CD4-positive, alpha-beta T cell (primary cell): ENCODE data around the gene MRPL50. TPM values are rescaled to one million over a fixed set of nuclear protein-coding genes. Genes with fewer than 3 reads are reported as not detected.

ENCODE experiments used
- ATAC-seq: fragments of 200-7000 bp; cut with Tn5 transposase; one replicate; pipeline ENCODE4 v1.10.0; 2022; ENCODE audit warnings: mild to moderate bottlenecking; ENCODE audit not compliant: poor library complexity
- CTCF ChIA-PET: fragments of 350-600 bp; sonication (Branson Sonifier 250); formaldehyde crosslinking; loops from one replicate; lab custom pipeline; 2021; ENCODE audit warnings: antibody characterized with exemption, inconsistent platforms; lab: Charles Lee
- POLR2A ChIA-PET: fragments of 350-600 bp; sonication (Branson Sonifier 250); formaldehyde crosslinking; loops from one replicate; lab custom pipeline; 2021; ENCODE audit warnings: antibody characterized with exemption, inconsistent platforms; lab: Charles Lee
- DNase-seq, 14 experiments: peaks; one replicate each; pipeline ENCODE4 v3.0.0-alpha.2; 2013 to 2020; ENCODE audit warnings: mixed read lengths in 2 of 14
- H3K27ac ChIP-seq, 2 donors: one replicate each; pipeline versions ENCODE4 v1.5.1 to v1.7.0; 2013; ENCODE audit warnings: low read length in 2 of 2, low read depth in 1 of 2, mild to moderate bottlenecking in 1 of 2
- H3K27me3 ChIP-seq, 2 experiments: 1 replicate in 1 of 2; 2 replicates in 1 of 2; pipeline versions ENCODE4 v1.6.1 to v1.7.0; 2013; ENCODE audit warnings: low read length in 2 of 2, control low read depth in 1 of 2, mild to moderate bottlenecking in 1 of 2, moderate library complexity in 1 of 2; ENCODE audit not compliant: insufficient read depth in 2 of 2, control insufficient read depth in 1 of 2
- H3K36me3 ChIP-seq: one replicate; pipeline ENCODE4 v1.6.1; 2013; ENCODE audit warnings: low read length, control low read depth; ENCODE audit not compliant: insufficient read depth
- H3K4me1 ChIP-seq: one replicate; pipeline ENCODE4 v1.6.1; 2013; ENCODE audit warnings: low read length, control low read depth; ENCODE audit not compliant: insufficient read depth
- H3K4me3 ChIP-seq: one replicate; pipeline ENCODE4 v1.5.1; 2013; ENCODE audit warnings: mild to moderate bottlenecking, low read length, moderate library complexity
- H3K9me3 ChIP-seq, 2 experiments: 1 replicate in 1 of 2; 2 replicates in 1 of 2; pipeline versions ENCODE4 v1.6.1 to v1.7.0; 2013; ENCODE audit warnings: low read length in 2 of 2, mild to moderate bottlenecking in 2 of 2, control low read depth in 1 of 2, moderate library complexity in 1 of 2; ENCODE audit not compliant: control insufficient read depth in 1 of 2, insufficient read depth in 1 of 2
- H3K27ac Mint-ChIP-seq: one replicate; pipeline ENCODE4 v1.8.0; 2020; ENCODE audit warnings: mixed read lengths
- H3K27me3 Mint-ChIP-seq: one replicate; pipeline ENCODE4 v1.8.0; 2021; ENCODE audit warnings: mixed read lengths
- H3K36me3 Mint-ChIP-seq: one replicate; pipeline ENCODE4 v1.8.0; 2021; ENCODE audit warnings: low read depth, mixed read lengths
- H3K4me1 Mint-ChIP-seq: one replicate; pipeline ENCODE4 v1.8.0; 2021; ENCODE audit warnings: low read depth, mixed read lengths
- H3K4me3 Mint-ChIP-seq: one replicate; pipeline ENCODE4 v1.8.0; 2020; ENCODE audit warnings: mild to moderate bottlenecking, mixed read lengths
- H3K9me3 Mint-ChIP-seq: one replicate; pipeline ENCODE4 v1.8.0; 2020; ENCODE audit warnings: mixed read lengths
- intact Hi-C, 2 experiments: fragments of 100-400 bp; cut with DNase I in 1 of 2; cut with micrococcal nuclease in 1 of 2; formaldehyde crosslinking; loops; one replicate each; pipeline versions ENCODE4 v1.15.1 to v1.9.0; 2023 to 2025; cut with DNase I, micrococcal nuclease
- total RNA-seq, 174 experiments: library from RNA in 2 of 174; stranded (reverse) in 2 of 174; gene quantifications; one replicate each; pipeline ENCODE4 v1.2.3 and lab custom pipeline; 2021 to 2026
- TF ChIP-seq, protein P1 (sequence below): fragments of 200-600 bp; IDR thresholded peaks from one replicate; pipeline ENCODE4 v1.8.0; 2022; ENCODE audit warnings: antibody characterized with exemption, mild to moderate bottlenecking

The MRPL50 gene
- total RNA-seq, 2 experiments from 2014 or later, result 5.9 to 6.1 TPM

DNA sequence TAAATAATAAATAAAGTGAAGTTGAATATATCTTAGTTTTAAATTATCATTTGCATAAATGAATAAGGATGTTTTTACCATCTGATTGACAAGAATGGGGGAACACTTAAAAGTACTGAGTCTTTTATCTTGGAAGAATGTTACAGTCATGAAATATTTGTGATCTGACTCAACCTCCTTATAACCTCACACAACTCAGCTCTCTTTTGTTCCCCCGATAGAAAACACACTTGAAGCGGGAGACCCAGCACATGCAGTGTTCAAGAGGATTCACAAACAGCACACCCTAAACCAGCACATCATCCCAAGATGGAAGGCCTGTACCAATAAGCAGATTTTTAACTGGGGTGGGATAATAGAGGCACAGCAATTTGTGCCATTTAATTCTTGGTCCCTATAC is 29.1 kb downstream of the MRPL50 start:
- Mint-ChIP-seq H3K27ac (no peak overlapping the region), H3K27me3 (peaks cover 46% of the 10 kb centered on the region), H3K36me3 (no peaks in the 10 kb centered on the region), H3K4me1 (no peaks in the 10 kb centered on the region), H3K4me3 (no peak overlapping the region), H3K9me3 (peaks cover 2% of the 10 kb centered on the region)
- H3K4me1 ChIP-seq, result no peaks in the 10 kb centered on the region
- H3K4me3 ChIP-seq, result no peak overlapping the region
- TF ChIP-seq, protein P1, sequence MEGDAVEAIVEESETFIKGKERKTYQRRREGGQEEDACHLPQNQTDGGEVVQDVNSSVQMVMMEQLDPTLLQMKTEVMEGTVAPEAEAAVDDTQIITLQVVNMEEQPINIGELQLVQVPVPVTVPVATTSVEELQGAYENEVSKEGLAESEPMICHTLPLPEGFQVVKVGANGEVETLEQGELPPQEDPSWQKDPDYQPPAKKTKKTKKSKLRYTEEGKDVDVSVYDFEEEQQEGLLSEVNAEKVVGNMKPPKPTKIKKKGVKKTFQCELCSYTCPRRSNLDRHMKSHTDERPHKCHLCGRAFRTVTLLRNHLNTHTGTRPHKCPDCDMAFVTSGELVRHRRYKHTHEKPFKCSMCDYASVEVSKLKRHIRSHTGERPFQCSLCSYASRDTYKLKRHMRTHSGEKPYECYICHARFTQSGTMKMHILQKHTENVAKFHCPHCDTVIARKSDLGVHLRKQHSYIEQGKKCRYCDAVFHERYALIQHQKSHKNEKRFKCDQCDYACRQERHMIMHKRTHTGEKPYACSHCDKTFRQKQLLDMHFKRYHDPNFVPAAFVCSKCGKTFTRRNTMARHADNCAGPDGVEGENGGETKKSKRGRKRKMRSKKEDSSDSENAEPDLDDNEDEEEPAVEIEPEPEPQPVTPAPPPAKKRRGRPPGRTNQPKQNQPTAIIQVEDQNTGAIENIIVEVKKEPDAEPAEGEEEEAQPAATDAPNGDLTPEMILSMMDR, result no peak
- no peak overlapping the region for H3K27ac ChIP-seq
- intact Hi-C loops, result no loop called here
- peaks cover 0 to 2% of the 10 kb centered on the region in 2 experiments for H3K27me3 ChIP-seq
- DNase-seq, result no peak
- POLR2A ChIA-PET, result no interaction called here
- no peaks in the 10 kb centered on the region for H3K36me3 ChIP-seq
- CTCF ChIA-PET, result no interaction called here
- H3K9me3 ChIP-seq, result no peaks in the 10 kb centered on the region
- ATAC-seq, result no peak

DNA sequence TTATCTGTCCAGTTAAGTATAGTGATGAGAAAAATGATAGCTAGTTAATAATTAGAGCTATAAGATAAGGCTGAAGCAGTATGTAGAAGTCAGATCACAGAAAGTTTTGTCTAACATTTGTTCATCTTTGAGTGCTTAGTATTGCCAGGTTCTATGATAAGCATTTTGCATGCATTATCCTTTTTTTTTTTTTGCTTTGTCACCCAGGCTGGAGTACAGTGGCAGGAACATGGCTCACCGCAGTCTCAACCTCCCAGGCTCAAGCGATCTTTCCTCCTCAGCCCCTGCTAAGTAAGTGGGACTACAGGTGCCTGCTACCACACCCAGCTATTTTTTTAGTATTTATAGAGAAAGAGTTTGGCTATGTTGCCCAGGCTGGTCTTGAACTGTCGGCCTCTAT is 31.1 kb downstream of the MRPL50 start:
- peaks cover 36% of the 10 kb centered on the region for H3K27me3 Mint-ChIP-seq
- TF ChIP-seq, protein P1, result no peak
- Histone ChIP-seq H3K27me3 (peaks cover 0 to 2% of the 10 kb centered on the region in 2 experiments), H3K4me1 (no peaks in the 10 kb centered on the region), H3K9me3 (no peaks in the 10 kb centered on the region), H3K4me3 (no peak overlapping the region), H3K27ac (no peak overlapping the region), H3K36me3 (no peaks in the 10 kb centered on the region)
- CTCF ChIA-PET, result no interaction called here
- DNase-seq, result no peak
- intact Hi-C loops, result no loop called here
- H3K4me3 Mint-ChIP-seq, result no peak overlapping the region
- H3K4me1 Mint-ChIP-seq, result no peaks in the 10 kb centered on the region
- POLR2A ChIA-PET, result no interaction called here
- ATAC-seq, result no peak
- no peaks in the 10 kb centered on the region for H3K36me3 Mint-ChIP-seq
- peaks cover 2% of the 10 kb centered on the region for H3K9me3 Mint-ChIP-seq
- no peak overlapping the region for H3K27ac Mint-ChIP-seq

DNA sequence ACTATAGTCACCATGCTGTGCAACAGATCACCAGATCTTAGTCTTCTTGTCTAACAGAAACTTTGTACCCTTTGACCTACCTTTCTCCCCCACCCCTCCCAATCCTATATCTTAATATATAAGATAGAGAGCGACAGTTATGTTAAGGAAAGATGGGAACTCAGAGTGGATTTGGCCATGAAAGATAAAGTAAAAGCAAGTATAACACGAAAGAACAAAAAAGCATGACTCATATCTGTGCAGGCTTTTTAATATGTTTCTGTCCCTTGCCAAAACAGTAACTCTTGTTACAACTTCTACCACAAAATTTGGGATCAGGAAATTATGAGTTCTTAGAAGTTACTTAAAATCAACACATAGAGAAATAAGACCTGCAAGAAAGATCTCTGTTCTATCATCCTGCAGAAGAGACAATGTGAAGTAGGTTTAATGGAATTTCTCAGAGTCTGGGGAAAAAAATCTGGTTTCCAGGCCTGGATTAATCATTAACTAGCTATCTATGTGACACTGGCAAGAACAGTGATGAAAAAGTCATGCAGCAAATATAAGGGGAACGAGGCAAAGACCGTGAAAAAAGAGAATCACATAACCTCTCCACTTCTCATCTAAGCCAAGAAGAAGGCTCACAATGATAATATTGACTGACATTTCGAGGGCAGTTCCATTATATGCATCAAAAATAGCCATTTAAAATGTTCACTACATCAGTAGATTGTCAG is 32.2 kb downstream of the MRPL50 start:
- Mint-ChIP-seq H3K27me3 (peaks cover 28% of the 10 kb centered on the region), H3K27ac (no peak overlapping the region), H3K4me3 (no peak overlapping the region), H3K4me1 (no peaks in the 10 kb centered on the region), H3K36me3 (no peaks in the 10 kb centered on the region), H3K9me3 (no peaks in the 10 kb centered on the region)
- ATAC-seq (no peak), DNase-seq (no peak)
- CTCF ChIA-PET, result interaction anchor here (0.6 kb wide), 1 partner anchor 989 kb away, joined by 3 read pairs; no protein-coding TSS in a partner anchor
- no peaks in the 10 kb centered on the region for H3K9me3 ChIP-seq
- TF ChIP-seq, protein P1, result no peak
- no peak overlapping the region for H3K4me3 ChIP-seq
- peaks cover 0 to 2% of the 10 kb centered on the region in 2 experiments for H3K27me3 ChIP-seq
- no peak overlapping the region for H3K27ac ChIP-seq
- H3K36me3 ChIP-seq, result no peaks in the 10 kb centered on the region
- no peaks in the 10 kb centered on the region for H3K4me1 ChIP-seq
- intact Hi-C loops, result no loop called here
- POLR2A ChIA-PET, result no interaction called here
